Mammary epithelial cell (primary cell): ENCODE measurements around the gene PAX2.

Experiments used
- CTCF ChIP-seq, 2 donors: IDR thresholded peaks in 1 of 2; conservative IDR thresholded peaks in 1 of 2; 2 replicates each; pipeline ENCODE4 v1.5.1; 2011 to 2012; ENCODE audit warnings: inconsistent platforms in 2 of 2, low read length in 2 of 2, mild to moderate bottlenecking in 2 of 2, control low read depth in 1 of 2, low read depth in 1 of 2; ENCODE audit not compliant: insufficient read depth in 1 of 2; ENCODE audit errors: extremely low read depth in 1 of 2
- EZH2 ChIP-seq: IDR thresholded peaks from 2 replicates; pipeline ENCODE4 v1.6.1; 2012; ENCODE audit warnings: low read length, inconsistent platforms, borderline replicate concordance

- TF ChIP-seq CTCF (conservative IDR thresholded peaks at IDR 0.05 in 1 of 2, IDR thresholded peaks at IDR 0.05 in 1 of 2; ENCODE audit: extremely low read depth in 1 of 2, insufficient read depth in 1 of 2, low read depth in 1 of 2, low read length in 2 of 2) = no peak
- TF ChIP-seq EZH2 = no peak
Observed at GRCh38 chr10:100874702-100875483, 129.5 kb downstream of the PAX2 start.
